HG02571 (cell line): ENCODE results near the gene IL5.
"Not testable (repeated sequence)": the region's sequence is repeated elsewhere in the genome, so short reads cannot be mapped to it uniquely, and the experiment has no call there.

Experiments
- ATAC-seq: cut with Tn5 transposase; IDR thresholded peaks from one replicate; pipeline ENCODE4 v1.9.1; 2021; ENCODE audit warnings: mild to moderate bottlenecking, moderate library complexity; ENCODE audit not compliant: unreplicated experiment

IL5 gene

DNA sequence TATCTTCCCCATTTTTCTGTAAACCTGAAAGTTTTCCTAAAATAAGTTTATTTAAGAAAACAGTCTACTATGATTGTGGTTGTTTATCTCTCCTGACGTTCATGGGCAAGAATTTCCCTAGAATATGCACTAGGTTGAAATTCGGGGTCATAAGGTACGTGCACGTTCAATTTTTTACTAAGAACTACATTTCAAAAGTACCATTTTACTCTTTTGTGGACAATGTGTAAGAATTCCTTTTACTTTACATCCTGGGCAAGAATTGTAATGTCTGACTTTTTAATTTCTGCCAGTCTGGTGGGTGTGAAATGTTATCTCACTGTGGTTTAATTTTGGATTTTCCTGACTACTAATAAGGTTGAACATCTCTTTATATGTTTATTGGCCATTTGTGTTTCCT, 12.4 kb downstream of the IL5 start:
- ATAC-seq, result no peak

DNA sequence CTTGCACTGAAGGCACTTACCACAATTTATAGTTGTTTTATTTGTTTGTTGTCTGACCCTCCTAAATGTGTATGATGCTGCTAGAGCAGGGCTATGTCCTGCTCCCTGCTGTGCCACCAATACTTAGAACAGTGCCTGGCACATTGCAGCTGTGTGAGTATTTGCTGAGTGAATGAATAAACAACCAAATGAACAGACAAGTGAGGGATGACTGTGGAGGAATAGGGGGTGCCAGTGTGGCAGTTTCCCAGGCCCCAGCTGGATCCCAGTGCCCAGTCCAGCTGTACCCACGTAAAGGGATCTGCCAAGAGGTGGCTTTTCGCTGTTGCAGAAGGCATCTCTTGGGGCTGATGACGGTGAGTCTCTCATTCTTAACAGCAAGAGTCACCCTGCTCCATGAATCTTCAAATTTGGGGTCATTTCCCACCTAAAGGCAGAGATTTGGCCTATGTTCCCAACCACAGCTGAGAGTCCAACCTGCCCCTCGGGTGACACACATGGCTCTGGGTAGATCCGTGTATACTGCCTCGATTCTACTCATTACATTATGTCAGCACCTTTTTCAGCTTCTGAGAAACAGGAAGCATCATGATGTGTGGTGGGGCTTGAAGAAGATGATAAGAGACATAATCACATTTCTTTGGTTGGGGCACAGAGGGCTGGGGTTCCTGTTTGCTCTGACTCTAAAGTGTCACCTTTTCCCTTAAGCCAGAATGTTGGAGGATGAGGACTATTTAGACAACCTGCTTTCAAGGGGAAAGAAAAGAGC, 14.3 kb downstream of the IL5 start:
- no peak for ATAC-seq

DNA sequence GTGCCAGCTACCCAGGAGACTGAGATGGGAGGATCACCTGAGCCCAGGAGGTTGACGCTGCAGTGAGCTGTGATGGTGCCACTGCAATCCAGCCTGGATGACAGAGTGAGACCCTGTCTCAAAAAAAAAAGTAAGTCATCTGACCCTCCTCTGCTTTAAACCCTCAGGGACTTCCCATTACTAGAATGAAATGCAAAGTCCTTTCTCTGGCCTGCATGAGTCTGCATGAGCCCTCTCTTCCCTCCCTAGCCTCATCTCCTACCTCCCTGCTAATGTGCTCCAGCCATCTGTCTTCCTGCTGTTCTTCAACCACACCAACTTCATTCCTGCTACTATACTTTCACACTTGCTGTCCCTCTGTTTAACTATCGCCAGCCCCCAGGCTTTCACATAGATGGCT, 15.3 kb downstream of the IL5 start:
- ATAC-seq, result no peak

DNA sequence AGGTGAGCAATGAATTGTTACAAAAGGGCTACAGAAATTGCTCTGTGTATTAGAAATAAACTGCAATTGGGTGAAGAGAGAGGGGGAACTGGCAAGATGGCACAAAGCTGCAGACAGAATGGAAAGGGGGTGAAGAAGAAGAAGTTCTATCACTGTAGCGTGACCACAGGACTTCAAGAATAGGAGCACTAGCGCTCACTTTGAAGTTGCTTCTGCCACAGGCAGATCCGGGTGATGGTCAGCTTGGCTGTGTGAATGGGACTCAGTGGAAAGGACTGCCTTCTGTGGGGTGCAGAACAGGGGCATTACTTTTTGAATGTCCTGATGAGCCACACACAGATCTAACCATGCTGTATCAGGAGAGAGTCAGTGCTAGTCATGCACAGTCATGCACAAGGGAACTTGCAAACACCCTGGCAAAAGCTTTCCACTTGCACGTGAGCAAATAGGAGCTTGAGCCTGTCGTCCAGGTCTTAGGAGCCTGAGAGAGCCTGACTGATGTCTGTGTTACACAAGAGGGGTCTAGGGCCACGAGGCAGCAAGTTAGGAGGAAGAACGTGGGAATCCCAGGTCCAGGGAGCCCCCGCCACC, 16.3 kb downstream of the IL5 start:
- ATAC-seq, result no peak

DNA sequence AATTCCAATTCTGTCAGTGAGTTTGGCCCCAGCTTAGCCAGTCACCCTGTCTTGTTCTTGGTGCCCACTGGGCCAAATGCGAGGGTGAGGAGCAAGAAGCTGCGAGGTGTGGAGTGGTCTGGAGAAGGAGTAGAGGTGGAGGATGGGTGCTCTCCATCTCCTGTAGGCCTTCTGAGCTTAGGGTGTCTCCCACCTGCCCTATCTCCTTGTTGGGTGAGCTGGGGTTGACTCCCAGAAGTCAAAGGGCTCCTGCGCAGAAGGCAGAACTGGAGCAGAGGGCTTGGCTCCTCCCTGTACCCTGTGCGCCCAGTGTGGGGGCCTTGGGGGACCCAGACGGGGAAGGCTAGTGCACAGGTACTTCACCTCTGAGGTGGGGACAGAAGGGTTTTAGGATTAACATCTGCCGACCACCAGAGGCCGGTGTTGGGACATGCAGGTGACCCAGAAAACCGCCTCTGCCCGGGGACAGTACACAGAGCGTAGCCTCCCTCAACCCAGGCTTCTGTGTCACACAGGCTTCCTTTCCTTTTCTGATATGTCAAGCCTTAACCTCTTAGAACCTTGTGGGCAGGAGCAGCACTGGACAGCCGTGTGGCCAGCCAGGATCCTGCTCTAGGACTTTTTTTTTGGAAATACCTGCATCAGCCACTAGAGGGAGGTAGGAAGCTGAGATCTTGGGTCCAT, 16.9 kb downstream of the IL5 start:
- no peak for ATAC-seq

DNA sequence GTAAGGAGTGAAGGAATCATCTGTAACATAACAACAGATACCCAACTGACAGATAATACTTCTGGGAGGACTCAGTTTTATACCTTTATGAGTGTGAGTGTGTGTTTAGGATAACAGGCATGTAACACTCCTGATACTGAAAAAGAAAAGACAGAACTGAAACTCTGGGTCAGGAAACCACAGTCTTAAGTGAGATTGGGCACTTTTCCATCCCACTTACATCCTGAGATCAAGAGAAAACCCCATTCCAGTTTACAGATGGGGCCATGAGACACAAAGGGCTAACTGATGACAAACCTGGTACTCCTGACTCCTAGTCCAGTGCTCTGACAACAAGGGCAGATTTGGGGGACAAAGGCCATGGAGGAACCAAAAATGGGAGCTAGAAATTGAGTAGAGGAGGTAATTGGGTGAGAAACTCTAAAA, 18.0 kb downstream of the IL5 start:
- peak; percentile 71 for ATAC-seq

DNA sequence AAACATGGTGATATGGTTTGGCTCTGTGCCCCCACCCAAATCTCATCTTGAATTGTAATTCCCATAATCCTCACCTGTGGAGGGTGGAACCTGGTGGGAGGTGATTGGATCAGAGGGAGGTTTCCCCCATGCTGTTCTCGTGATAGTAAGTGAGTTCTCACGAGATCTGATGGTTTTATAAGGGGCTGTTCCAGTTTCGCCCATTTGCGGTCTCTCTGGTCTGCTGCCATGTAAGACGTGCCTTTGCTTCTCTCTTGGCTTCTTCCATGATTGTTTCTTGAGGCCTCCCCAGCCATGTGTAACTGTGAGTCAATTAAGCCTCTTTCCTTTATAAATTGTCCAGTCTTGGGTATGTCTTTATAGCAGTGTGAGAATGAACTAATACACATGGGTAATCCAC, 18.4 kb downstream of the IL5 start:
- not testable (repeated sequence) for ATAC-seq

DNA sequence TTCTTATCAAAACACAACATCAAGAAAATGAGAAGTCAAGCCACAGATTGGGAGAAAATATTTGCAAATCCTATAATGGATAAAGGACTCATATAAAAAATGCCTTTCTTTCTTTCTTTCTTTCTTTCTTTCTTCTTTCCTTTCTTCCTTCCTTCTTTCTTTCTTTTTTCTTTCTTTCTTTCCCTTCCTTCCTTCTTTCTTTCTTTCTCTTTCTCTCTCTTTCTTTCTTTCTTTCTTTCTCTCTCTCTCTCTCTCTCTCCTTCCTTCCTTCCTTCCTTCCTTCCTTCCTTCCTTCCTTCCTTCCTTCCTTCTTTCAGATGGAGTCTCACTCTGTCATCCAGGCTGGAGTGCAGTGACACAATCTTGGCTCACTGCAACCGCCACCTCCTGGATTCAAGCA, 21.3 kb downstream of the IL5 start:
- not testable (repeated sequence) for ATAC-seq

DNA sequence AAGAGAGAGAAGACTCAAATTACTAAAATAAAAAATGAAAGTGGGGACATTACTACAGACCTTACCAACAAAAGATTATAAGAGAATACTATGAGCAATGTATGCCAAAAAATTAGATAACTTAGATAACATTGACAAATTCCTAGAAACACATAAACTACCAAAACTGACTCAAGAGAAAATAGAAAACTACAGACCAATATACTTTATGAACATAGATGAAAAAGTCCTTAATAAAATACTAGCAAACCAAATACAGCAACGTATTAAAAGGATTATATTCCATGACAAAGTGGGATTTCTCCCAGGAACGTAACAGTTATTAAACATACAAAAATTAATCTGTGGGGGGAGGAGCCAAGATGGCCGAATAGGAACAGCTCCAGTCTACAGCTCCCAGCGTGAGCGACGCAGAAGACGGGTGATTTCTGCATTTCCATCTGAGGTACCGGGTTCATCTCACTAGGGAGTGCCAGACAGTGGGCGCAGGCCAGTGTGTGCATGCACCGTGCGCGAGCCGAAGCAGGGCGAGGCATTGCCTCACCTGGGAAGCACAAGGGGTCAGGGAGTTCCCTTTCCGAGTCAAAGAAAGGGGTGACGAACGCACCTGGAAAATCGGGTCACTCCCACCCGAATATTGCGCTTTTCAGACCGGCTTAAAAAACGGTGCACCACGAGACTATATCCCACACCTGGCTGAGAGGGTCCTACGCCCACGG, 29.5 kb downstream of the IL5 start:
- not testable (repeated sequence) for ATAC-seq

DNA sequence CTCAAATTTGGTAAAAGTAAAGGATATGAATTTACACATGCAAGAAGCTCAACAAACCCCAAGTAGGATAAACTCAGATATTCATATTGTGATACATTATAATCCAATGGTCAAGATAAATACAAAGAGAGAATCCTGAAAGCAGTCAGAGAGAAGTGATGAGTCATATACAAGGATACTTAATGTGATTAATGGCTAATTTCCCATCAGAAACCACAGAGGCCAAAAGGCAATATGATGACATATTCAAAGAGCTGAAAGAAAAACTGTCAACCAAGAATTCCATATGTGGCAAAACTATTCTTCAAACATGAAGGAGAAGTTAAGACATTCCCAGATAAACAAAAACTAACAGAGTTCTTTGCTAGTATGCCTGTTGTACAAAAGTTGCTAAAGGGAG, 33.2 kb downstream of the IL5 start:
- ATAC-seq, result no peak

DNA sequence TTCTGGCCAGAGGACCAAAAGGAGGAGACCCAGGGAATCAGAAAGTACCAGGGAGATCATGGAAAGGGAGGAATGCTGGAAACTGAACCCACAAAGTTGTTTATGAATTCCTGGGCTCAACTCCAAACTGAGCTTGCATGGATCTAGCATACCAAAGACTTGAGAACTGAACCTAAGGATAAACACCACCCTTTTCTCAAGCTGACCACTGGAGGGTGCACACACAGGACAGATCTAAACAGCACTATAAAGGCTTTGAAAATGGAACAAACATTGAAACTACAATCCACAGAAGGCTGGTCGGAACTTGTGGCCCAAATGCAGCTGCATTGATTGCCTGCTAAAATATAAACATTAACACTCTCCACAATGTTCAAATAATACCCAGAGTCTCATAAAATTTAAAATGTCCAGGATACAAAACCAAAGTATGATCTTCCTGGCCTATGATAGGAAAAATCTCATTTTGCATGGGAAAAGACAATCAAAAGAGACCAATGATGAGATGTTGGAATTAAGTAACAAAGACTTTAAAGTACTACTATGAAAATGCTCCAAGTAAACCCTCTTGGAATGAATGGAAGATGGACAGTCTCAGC, 37.1 kb downstream of the IL5 start:
- no peak for ATAC-seq

DNA sequence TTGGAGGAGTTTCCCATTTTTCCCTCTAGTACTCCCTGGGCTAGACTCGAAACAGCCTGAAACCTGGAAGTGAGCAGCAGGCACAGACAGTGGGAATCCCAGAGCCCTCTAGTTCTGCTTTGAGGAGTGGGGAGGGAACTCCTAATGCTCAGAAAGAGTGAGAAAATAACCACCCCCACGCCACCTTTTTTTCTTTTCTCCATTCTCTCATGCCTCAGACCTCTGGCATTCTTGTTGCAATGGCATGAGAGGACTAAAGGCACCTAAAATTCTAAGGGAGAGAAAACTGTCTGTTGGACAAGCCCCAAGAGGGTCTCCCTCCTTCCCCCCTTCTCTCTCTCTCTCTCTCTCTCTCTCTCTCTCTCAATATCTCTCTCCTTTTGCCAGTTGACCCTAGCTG, 37.7 kb downstream of the IL5 start:
- no peak for ATAC-seq

DNA sequence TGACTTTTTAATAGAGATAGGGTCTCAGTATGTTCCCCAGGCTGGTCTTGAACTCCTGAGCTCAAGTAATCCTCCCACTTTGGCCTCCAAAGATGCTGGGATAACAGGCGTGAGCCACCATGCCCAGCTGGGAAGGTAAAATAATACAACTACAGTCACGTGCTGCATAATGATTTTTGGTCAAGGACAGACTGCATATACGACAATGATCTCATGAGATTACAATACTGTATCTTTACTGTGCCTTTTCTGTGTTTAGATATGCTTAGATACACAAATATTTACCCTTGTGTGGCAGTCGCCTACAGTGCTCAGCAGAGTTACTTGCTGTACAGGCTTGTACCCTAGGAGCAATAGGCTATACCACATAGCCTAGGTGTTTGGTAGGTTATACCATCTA, 38.6 kb downstream of the IL5 start:
- no peak for ATAC-seq

DNA sequence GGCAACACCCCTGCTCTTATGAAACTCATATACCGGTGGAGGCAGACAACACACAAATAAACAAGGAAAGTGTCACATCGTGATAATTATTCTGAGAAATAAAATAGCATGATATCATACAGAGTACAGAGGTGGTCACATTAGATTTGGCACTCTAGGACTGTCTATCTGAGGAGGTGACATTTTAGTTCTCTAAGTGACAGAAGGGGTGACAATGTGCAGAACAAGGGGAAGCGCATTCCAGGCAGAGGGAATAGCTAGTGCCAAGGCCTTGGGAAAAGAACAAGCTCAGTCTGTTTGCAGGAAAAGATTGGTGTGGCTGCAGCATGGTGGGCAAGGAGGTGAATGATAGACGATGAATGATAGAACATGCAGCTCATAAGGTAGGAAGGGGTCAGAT, 40.1 kb downstream of the IL5 start:
- ATAC-seq, result no peak

DNA sequence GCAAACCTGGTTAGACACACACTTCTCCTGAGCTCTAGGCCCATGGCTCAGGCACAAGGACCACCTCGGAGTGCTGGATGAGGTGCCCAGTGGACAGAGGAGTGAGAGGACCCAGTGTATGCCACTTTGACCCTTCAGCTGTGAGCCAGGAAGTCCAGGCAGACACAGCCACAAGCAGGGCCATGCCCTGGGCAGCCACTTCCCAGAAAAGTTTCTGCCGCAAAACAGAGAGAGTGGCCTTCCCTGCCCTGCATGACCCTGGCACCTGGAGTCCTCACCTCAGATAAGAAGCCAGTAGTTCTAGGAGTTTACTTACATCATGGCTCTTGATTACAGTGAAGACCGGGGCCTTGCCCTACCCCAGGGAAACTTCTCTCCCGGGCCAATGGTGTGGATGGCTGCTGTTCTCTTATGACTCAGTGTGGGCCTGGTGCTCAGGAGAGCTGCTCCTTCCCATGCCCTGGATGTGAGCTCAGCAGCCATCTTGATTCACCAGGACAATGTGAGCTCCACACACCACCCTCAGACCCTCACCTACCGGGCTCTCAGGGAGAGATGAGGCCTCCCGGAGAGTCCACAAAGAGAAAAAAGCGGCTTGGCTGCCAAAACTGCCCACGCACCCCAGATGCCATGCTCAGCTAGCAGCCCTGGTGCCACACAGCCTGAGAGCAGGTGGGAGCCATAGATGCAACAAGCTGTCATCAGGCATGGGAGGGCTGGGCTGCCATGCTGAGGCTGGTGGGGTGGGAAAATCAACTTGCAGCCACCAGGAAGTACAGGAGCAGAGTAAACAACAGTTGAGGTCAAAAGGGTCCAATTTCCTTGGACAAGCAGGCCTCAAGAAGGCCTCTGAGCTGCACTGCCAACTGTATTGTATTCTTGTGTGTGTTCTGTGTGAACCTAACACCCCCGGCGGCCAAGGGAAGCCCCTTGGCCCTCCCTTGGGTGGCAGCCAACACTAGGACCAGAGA, 41.1 kb downstream of the IL5 start:
- ATAC-seq, result no peak

DNA sequence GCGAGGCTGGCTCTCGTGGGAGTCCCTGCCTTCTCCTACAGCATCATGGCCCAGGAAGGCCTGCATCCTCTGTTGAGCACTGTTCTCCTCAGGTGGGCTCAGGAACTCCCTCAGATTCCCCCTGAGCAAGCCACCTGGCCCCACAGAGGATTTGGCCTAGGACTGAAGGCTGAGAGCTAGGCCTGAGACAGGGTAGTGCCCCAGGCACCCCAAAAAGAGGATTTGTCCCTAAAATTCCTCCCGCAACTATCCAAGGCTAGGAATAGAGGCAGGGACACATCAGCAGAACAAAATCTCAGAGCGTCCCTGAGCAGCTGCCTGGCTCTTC, 41.7 kb downstream of the IL5 start:
- no peak for ATAC-seq

DNA sequence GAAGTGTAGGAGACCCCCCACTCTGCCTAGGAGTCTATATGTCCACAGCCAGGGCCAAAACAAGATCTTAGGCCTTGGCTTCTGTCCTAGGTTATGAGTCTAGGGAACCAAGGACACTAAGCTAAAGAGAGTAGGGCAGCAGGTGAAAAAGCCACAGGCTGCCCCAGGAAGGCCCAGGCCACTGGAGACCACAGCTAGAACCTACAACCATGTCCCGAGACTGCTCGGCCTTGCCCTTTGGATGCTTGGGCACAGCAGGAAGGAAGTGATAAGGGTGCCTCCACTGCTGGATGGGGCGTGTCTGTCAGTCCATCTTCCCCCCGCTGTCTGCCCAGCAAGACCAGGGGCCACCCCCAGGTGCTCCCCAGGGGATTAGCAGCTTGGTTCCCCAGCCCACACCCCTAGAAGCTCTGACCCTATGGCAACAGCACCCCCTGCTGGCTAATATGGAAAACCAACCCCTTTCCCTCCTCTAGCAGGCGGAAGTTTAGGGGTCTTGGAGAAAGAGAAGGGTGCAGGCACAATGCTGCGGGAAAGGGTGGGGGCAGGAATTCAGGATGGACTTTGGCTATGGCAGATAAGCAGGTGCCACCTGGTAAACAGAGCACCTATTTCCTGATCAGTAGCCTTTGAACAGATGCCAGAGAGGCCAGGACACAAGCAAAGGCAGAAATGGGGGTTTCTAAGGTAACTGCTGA, 42.2 kb downstream of the IL5 start:
- ATAC-seq, result peak; percentile 43

DNA sequence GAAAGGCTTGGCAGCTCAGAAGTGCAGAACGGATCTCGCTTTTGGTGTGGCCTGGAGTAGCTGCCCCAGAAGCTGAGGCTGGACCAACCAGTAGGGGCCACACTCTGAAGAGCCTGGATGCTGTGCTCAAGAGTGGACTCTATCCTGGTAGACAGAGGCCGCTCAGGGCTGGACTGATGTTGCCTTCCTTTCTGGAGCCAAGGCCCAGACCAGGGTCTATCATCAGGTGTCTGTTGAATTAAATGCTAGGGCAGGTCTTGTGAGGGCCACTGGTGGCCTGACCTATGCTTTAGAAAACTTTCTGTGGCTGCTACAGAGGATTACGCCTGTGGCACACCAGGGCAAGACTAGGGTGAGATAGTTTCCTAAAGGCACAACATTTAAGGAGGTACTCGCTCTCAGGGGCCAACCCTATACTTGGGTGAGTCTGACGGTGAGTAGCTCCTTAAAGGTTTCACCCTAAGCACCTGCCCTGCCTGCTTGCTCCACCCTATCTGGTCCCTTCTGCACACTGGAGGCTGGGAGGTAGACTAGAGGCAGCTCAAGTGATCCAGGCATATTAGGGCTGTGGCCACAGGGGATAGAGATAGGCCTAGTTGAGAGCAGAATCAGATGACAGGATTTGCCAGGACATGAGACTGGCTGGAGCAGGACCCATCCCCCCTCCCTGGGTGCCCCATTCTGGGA, 42.9 kb downstream of the IL5 start:
- no peak for ATAC-seq
